HFF-Myc (cell line): ENCODE data around the gene SLC38A3.
"Not testable (repeated sequence)": the region's sequence is repeated elsewhere in the genome, so short reads cannot be mapped to it uniquely, and the experiment has no call there.

Source experiments
- DNase-seq: peaks from one replicate; pipeline ENCODE4 v3.0.0-alpha.2; 2011; ENCODE audit warnings: low read depth; ENCODE audit errors: extremely low read depth
- H3K4me3 ChIP-seq: replicated peaks from 2 replicates; pipeline ENCODE4 v1.5.1; 2011; ENCODE audit warnings: low read depth, mild to moderate bottlenecking, control low read depth, low read length
- CTCF ChIP-seq: IDR thresholded peaks from 2 replicates; pipeline ENCODE4 v1.5.1; 2012; ENCODE audit warnings: mild to moderate bottlenecking, low read depth, low read length, control low read depth; ENCODE audit errors: missing control alignments

Gene SLC38A3

GRCh38 chr3:50242851-50243542 is 37.9 kb downstream of the SLC38A3 start:
- no peak for TF ChIP-seq CTCF
- no peak overlapping the region for H3K4me3 ChIP-seq
- DNase-seq: no peak

GRCh38 chr3:50243543-50243895 is 38.4 kb downstream of the SLC38A3 start:
- no peak overlapping the region for H3K4me3 ChIP-seq
- DNase-seq: no peak
- no peak for TF ChIP-seq CTCF

GRCh38 chr3:50244813-50245212 is 39.7 kb downstream of the SLC38A3 start:
- DNase-seq, H3K4me3 ChIP-seq: not testable (repeated sequence)

- H3K4me3 ChIP-seq: peak overlapping the region; percentile 30; the same call in 1 of the 2 replicates
- no peak for DNase-seq
- TF ChIP-seq CTCF: no peak
Observed at GRCh38 chr3:50245251-50245745, 40.2 kb downstream of the SLC38A3 start.

GRCh38 chr3:50245831-50246516 is 40.9 kb downstream of the SLC38A3 start:
- peak; percentile 98 for TF ChIP-seq CTCF

GRCh38 chr3:50246517-50246954 is 41.5 kb downstream of the SLC38A3 start:
- TF ChIP-seq CTCF: no peak
- peak; percentile 83 for DNase-seq
- no peak overlapping the region for H3K4me3 ChIP-seq

More at GRCh38 chr3:50245831-50246516, 40.9 kb downstream of the SLC38A3 start:
- H3K4me3 ChIP-seq: peak overlapping the region; percentile 30
- DNase-seq: no peak

GRCh38 chr3:50248387-50248786 is 43.3 kb downstream of the SLC38A3 start:
- DNase-seq: no peak
- no peak overlapping the region for H3K4me3 ChIP-seq
- no peak for TF ChIP-seq CTCF
